Measurements from ENCODE around the gene DCTN3.

Gene DCTN3

GRCh38 chr9:34627716-34628655 lies 7.7 kb upstream of the DCTN3 start:
- POLR2A ChIA-PET (ENCODE audit: low non-redundant PET), result interaction anchor here (0.6 kb wide), 1 partner anchor 17 kb away, joined by 4 read pairs; no protein-coding TSS in a partner anchor
- no peak overlapping the region for H3K27ac ChIP-seq
- CTCF ChIA-PET, result no interaction called here
- no peak for DNase-seq (ENCODE audit: low spot score)
- TF ChIP-seq CTCF (conservative IDR thresholded peaks at IDR 0.05; ENCODE audit: low read depth), result no peak

GRCh38 chr9:34625186-34625486 lies 4.8 kb upstream of the DCTN3 start:
- POLR2A ChIA-PET (ENCODE audit: low non-redundant PET), result no interaction called here
- no peak for TF ChIP-seq CTCF (conservative IDR thresholded peaks at IDR 0.05; ENCODE audit: low read depth)
- H3K27ac ChIP-seq, result no peak overlapping the region
- CTCF ChIA-PET, result interaction anchor here (0.6 to 1.9 kb wide), 2 partner anchors 9 to 352 kb away, joined by 3 to 10 read pairs; no protein-coding TSS in a partner anchor
- DNase-seq (ENCODE audit: low spot score), result no peak

- DNase-seq (ENCODE audit: low spot score), result no peak
- no peak for TF ChIP-seq CTCF (conservative IDR thresholded peaks at IDR 0.05; ENCODE audit: low read depth)
- ChIA-PET CTCF (interaction anchor here (0.6 to 1.9 kb wide), 2 partner anchors 9 to 356 kb away, joined by 4 to 10 read pairs; no protein-coding TSS in a partner anchor), POLR2A (ENCODE audit: low non-redundant PET) (no interaction called here)
- no peak overlapping the region for H3K27ac ChIP-seq
These were observed 4.3 kb upstream of the DCTN3 start for GRCh38 chr9:34624475-34625185.

GRCh38 chr9:34623374-34624235 lies 3.3 kb upstream of the DCTN3 start:
- TF ChIP-seq CTCF (conservative IDR thresholded peaks at IDR 0.05; ENCODE audit: low read depth), result no peak
- DNase-seq (ENCODE audit: low spot score), result no peak
- ChIA-PET POLR2A (ENCODE audit: low non-redundant PET) (no interaction called here), CTCF (no interaction called here)
- no peak overlapping the region for H3K27ac ChIP-seq

GRCh38 chr9:34615132-34615531 lies 5.2 kb downstream of the DCTN3 start:
- no peak for TF ChIP-seq CTCF (conservative IDR thresholded peaks at IDR 0.05; ENCODE audit: low read depth)
- POLR2A ChIA-PET (ENCODE audit: low non-redundant PET), result no interaction called here
- H3K27ac ChIP-seq, result no peak overlapping the region
- no peak for DNase-seq (ENCODE audit: low spot score)
- CTCF ChIA-PET, result interaction anchor here (1.1 kb wide), 1 partner anchor 23 kb away, joined by 5 read pairs; no protein-coding TSS in a partner anchor

Data from RWPE1 (cell line).